SU-DHL-6 (cell line): Measurements from ENCODE around the gene GPR176.

Experiments used
- H2AFZ ChIP-seq: fragments of 200-600 bp; sonication (generic); 2 replicates; pipeline ENCODE4 v1.6.1; 2014; ENCODE audit warnings: low read depth, mild to moderate bottlenecking, moderate library complexity, mixed read lengths, antibody characterized with exemption, low read length; ENCODE audit not compliant: severe bottlenecking
- H3F3A ChIP-seq: fragments of 200-600 bp; shearing (Covaris generic); 2 replicates; pipeline ENCODE4 v1.6.0; 2016; ENCODE audit warnings: antibody characterized with exemption, mild to moderate bottlenecking; ENCODE audit not compliant: insufficient read depth
- H3K27ac ChIP-seq: fragments of 200-600 bp; sonication (generic); 2 replicates; pipeline ENCODE4 v1.5.1; 2016; ENCODE audit warnings: low read depth, mild to moderate bottlenecking, low read length, moderate library complexity, mixed read lengths
- H3K27me3 ChIP-seq: fragments of 200-600 bp; sonication (generic), shearing (Covaris generic); 2 replicates; pipeline ENCODE4 v1.6.0; 2014; ENCODE audit warnings: mild to moderate bottlenecking, low read length
- H3K36me3 ChIP-seq: fragments of 200-600 bp; sonication (generic); 2 replicates; pipeline ENCODE4 v1.6.1; 2014; ENCODE audit warnings: mild to moderate bottlenecking, low read length, mixed read lengths
- H3K4me2 ChIP-seq: fragments of 300-600, 200-600 bp; shearing (Covaris generic), sonication (generic); 2 replicates; pipeline ENCODE4 v1.6.0; 2014; ENCODE audit warnings: low read length, low read depth, mild to moderate bottlenecking; ENCODE audit not compliant: poor library complexity, severe bottlenecking
- H3K4me3 ChIP-seq: fragments of 200-600 bp; sonication (generic); 2 replicates; pipeline ENCODE4 v1.5.1; 2014; ENCODE audit warnings: antibody characterized with exemption, low read length, mild to moderate bottlenecking, mixed read lengths; ENCODE audit not compliant: insufficient read depth, poor library complexity, severe bottlenecking
- H3K79me2 ChIP-seq: fragments of 200-600 bp; sonication (generic); 2 replicates; pipeline ENCODE4 v1.6.1; 2014; ENCODE audit warnings: mild to moderate bottlenecking, low read length, moderate library complexity; ENCODE audit not compliant: insufficient read depth
- H3K9ac ChIP-seq: fragments of 200-600 bp; sonication (generic); 2 replicates; pipeline ENCODE4 v1.7.0; 2014; ENCODE audit warnings: mild to moderate bottlenecking, low read length
- H3K9me2 ChIP-seq: fragments of 200-600 bp; sonication (generic); replicated peaks from 2 replicates; pipeline ENCODE4 v1.6.1; 2014; ENCODE audit warnings: low read length; ENCODE audit not compliant: insufficient read depth
- H3K9me3 ChIP-seq: fragments of 200-600 bp; sonication (generic); 2 replicates; pipeline ENCODE4 v1.6.1; 2014; ENCODE audit warnings: low read length, mixed read lengths; ENCODE audit not compliant: insufficient read depth
- H4K20me1 ChIP-seq: fragments of 200-600 bp; sonication (generic); 2 replicates; pipeline ENCODE4 v1.6.1; 2014; ENCODE audit warnings: low read depth, mild to moderate bottlenecking, antibody characterized with exemption, low read length, moderate library complexity, mixed read lengths
- CTCF ChIP-seq: fragments of 200-600 bp; sonication (generic); IDR thresholded peaks from one replicate; pipeline ENCODE4 v1.5.1; 2017; ENCODE audit warnings: antibody characterized with exemption, mild to moderate bottlenecking, low read length, moderate library complexity; ENCODE audit not compliant: insufficient read depth, poor library complexity, severe bottlenecking
- EZH2phosphoT487 ChIP-seq: fragments of 200-600 bp; sonication (generic), shearing (Covaris generic); conservative IDR thresholded peaks from 2 replicates; pipeline ENCODE4 v1.6.1; 2018; ENCODE audit warnings: mild to moderate bottlenecking, antibody characterized with exemption, low read length, moderate library complexity, mixed read lengths

GPR176 gene

DNA sequence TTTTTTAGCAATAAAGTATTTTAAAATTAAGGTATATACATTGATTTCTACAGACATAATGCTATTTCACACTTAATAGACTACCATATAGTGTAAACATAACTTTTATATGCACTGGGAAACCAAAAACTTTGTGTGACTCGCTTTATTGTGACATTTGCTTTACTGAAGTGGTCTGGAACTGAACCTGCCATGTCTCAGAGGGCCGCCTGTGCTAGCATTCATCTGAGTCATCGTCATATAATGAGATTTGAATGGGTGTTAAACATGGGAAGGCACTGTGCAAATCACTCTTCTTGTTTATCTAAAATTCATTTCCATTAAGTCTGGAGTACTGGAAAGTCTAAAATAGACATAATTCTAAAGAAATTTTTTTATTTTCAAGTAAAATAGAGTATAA, 26.8 kb upstream of the GPR176 start:
- Histone ChIP-seq H3K9me2 (no peaks in the 10 kb centered on the region), H3K4me3 (no peak overlapping the region), H3K27me3 (no peaks in the 10 kb centered on the region), H3K9ac (no peak overlapping the region), H3K4me2 (no peak overlapping the region), H4K20me1 (no peaks in the 10 kb centered on the region), H3K9me3 (no peaks in the 10 kb centered on the region), H2AFZ (no peak overlapping the region), H3K79me2 (no peaks in the 10 kb centered on the region), H3K36me3 (no peaks in the 10 kb centered on the region), H3K27ac (no peak overlapping the region), H3F3A (no peaks in the 10 kb centered on the region)
- TF ChIP-seq CTCF (no peak), EZH2phosphoT487 (no peak)

- TF ChIP-seq EZH2phosphoT487: no peak
- no peak for TF ChIP-seq CTCF
Observed at GRCh38 chr15:39944726-39945125, 24.7 kb upstream of the GPR176 start.

GRCh38 chr15:39942753-39943150, 22.7 kb upstream of the GPR176 start:
- H3K36me3 ChIP-seq: no peaks in the 10 kb centered on the region
- H3K79me2 ChIP-seq: no peaks in the 10 kb centered on the region
- no peak overlapping the region for H3K27ac ChIP-seq
- no peaks in the 10 kb centered on the region for H3K9me2 ChIP-seq
- no peaks in the 10 kb centered on the region for H3K9me3 ChIP-seq
- no peaks in the 10 kb centered on the region for H3F3A ChIP-seq
- no peak for TF ChIP-seq EZH2phosphoT487
- TF ChIP-seq CTCF: no peak
- H3K4me3 ChIP-seq: no peak overlapping the region
- H3K27me3 ChIP-seq: no peaks in the 10 kb centered on the region
- H4K20me1 ChIP-seq: no peaks in the 10 kb centered on the region
- no peak overlapping the region for H2AFZ ChIP-seq
- H3K4me2 ChIP-seq: no peak overlapping the region
- H3K9ac ChIP-seq: no peak overlapping the region

More at GRCh38 chr15:39944726-39945125, 24.7 kb upstream of the GPR176 start:
- H3K9me2 ChIP-seq: no peaks in the 10 kb centered on the region
- H3K9ac ChIP-seq: no peak overlapping the region
- no peaks in the 10 kb centered on the region for H3K79me2 ChIP-seq
- no peak overlapping the region for H2AFZ ChIP-seq
- H3F3A ChIP-seq: no peaks in the 10 kb centered on the region
- H3K4me3 ChIP-seq: no peak overlapping the region
- H3K4me2 ChIP-seq: no peak overlapping the region
- no peaks in the 10 kb centered on the region for H3K27me3 ChIP-seq
- H3K9me3 ChIP-seq: no peaks in the 10 kb centered on the region
- H3K36me3 ChIP-seq: no peaks in the 10 kb centered on the region
- no peak overlapping the region for H3K27ac ChIP-seq
- no peaks in the 10 kb centered on the region for H4K20me1 ChIP-seq
